Left lobe of liver (tissue), 2 donors: ENCODE measurements around the gene FBXL17. TPM values are rescaled to one million over a fixed set of nuclear protein-coding genes. Genes with fewer than 3 reads are reported as not detected.
"Not testable (repeated sequence)": the region's sequence is repeated elsewhere in the genome, so short reads cannot be mapped to it uniquely, and the experiment has no call there.

Experiments used
- ATAC-seq: fragments of 200-7000 bp; cut with Tn5 transposase; one replicate; pipeline ENCODE4 v1.9.1; 2020; ENCODE audit warnings: mild to moderate bottlenecking, moderate library complexity
- DNase-seq: peaks from one replicate; pipeline ENCODE4 v3.0.0-alpha.2; 2020; ENCODE audit warnings: low spot score
- total RNA-seq: library from RNA; stranded (reverse); gene quantifications from one replicate; pipeline ENCODE4 v1.2.1, GENCODE V29; 2021
- donor health status: DM: no; HTN: no; CAD: no; lungs with moderate emphysema.
- donor health status: DM: no; HTN: yes; CAD: no.

The FBXL17 gene
- total RNA-seq, 1 donor from 2014 or later, result 9.6 TPM

DNA sequence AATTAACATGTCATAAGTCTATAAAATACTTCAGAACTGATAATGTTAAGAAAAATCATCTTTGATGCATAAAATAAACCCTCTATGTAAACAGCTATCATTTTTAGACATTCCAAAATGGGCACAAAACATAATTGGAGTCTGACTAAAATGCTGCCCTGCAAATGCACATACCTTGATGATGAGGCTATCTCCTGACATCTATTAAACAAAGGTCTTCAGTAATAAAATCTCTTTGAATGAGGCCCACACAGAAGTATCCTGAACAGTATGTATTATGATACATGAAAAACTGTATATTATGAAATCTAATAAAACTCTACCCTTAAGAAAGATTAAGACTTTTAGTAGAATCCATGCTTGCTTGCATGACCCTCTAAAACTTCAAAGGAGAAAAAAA is 66.1 kb downstream of the FBXL17 start:
- no peak for DNase-seq

DNA sequence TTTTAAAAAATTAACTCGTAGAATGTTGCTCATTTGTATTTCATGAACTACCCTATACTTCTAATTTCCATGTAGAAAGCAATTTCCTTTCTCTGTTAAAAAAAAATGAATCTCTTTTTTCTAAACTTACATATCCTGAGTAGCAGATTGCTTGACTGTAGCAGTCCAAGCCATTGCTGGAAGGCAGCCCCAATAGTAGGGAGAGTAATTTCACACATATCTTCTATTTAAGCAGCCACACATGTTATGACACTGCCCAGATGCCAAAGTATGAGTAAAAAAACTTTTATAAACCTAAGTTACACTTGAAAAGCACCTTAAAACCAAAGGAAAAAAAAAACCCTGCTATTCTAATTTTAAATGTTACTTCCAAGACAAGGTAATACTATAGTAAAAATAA is 69.6 kb downstream of the FBXL17 start:
- ATAC-seq (no peak), DNase-seq (no peak)

More for the DNA sequence above, 66.1 kb downstream of the FBXL17 start:
- ATAC-seq, result no peak

DNA sequence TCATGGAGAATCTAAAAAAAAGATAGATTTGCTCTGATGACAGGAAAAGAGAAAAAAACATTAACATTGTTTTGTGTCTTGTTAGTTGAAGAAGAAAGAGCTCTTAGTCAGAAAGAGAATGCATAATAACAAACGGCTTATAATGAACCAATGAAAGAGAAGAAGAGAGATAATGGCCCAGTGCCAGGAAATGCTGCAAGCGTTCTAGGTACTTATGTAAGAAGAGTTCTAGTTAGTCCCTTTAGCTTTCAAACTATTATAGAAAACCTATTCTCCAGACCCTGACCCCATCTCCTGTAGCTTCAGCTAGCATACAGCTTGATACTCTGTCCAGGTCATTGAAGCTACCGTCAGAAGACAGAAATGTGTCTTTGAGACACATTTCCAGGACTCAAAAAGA is 70.2 kb downstream of the FBXL17 start:
- DNase-seq (no peak), ATAC-seq (no peak)

DNA sequence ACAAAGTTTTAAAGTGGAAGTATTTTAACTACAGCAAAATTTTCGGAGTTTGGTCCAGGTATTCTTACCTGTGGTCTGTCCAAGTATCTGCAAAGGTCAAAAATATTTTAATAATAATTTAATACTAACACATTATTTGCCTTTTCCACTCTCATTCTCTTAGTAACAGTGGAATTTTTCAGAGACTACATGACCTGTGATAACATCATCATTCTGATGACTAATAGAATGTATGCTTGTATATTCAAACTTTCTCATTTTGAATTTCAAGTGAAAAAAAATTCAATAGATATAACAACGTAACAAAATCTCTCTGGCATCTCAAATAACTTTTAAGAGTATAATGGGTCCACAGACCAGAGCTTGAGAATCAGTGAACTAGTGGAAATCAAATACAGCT is 78.3 kb downstream of the FBXL17 start:
- ATAC-seq (no peak), DNase-seq (no peak)

DNA sequence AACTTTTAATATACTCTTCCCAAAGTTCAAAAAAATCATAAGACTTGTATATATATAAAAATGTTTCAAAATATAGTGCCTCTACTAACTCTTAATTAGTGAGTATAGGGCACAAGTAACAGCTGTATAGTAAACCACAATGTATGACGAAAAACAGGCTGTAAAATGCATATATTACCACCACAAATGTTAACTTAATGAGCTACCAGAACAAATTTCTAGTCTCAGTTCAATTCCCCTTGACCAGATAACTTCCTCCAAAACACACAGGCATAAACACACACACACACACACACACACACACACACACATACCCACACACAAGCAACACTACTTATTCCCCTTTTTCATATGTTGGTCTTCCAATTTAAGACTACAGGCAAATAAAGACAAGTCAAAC is 78.8 kb downstream of the FBXL17 start:
- no peak for DNase-seq
- ATAC-seq, result no peak

DNA sequence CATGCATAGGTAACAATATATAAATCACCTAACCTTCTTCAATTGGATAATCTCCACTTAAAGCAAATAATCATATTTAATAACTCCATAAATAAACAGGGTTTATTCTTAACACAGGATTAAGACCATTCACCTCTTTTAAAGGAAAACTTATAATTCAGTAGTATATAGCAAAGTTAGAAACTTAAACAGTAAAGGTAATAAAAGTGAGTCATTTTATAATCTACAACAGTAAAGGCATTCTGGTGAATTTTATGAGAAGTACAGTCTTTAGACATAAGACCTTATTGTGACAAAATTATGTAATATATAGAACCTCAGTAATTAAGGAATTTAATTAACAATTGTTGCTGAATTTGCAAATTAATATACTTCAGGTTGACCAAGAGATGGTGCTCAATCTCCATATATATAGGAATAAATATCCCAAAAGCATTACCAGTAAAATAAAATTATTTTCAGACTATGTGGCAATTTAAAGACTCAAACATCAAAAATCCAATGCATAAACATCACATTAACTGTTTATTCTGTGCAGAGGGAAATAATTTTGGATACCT is 84.8 kb downstream of the FBXL17 start:
- DNase-seq (no peak), ATAC-seq (no peak)

DNA sequence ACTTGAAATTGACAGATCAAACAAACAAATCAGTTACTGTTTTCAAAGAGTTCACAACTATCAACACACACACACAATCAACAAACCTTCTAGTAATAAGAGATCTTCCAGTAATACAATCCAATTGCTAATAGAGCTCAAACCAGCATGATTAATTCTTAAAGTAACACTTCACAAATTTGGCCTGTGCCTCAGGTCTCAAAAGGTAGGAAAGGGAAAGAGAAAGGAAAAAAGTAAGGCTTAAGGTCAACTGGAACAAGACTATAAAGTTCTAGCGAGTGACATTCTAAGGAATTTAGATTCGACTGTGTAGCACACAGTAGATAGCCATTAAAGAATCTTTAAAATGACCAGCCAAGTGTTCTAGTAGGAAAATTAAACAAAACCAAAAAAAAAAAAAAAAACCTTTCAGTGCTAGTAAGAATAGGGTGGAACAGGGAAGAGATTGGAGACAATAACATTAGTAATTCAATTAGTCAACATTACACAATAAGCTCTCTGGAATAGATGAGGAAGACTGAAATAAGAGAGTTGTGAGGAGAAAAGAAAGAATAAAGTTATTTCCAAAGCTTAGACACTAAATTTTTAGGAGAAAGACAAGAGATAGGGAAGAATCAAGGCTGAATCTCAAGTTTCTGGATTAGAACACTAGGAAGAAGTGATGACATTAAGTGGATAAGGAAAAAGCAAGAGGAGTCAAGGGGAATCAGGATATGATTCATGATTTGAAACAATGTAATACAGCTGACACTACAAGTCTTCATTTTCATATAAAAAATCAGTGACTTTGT is 86.1 kb downstream of the FBXL17 start:
- ATAC-seq (no peak), DNase-seq (no peak)

DNA sequence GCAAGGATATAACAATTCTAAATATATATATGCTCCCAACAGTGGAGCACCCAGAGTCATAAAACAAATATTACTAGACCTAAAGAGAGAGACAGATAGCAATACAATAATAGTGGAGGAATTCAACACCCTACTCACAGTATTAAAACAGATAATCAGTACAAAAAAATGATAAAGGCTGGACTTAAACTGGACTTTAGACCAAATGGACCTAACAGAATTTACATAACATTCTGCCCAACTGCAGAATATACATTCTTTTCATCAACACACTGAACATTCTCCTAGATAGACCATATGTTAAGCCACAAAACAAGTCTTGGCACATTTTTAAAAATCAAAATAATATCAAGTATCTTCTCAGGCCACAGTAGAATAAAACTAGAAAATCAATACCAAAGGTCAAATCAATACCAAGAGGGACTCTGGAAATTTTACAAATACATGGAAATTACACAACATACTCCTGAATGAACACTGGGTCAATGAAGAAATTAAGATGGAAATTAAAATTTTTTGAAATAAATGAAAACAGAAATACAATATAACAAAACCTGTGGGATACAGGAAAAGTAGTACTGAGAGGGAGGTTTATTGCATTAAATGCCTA is 100.8 kb downstream of the FBXL17 start:
- ATAC-seq (peak; percentile 62), DNase-seq (no peak)

DNA sequence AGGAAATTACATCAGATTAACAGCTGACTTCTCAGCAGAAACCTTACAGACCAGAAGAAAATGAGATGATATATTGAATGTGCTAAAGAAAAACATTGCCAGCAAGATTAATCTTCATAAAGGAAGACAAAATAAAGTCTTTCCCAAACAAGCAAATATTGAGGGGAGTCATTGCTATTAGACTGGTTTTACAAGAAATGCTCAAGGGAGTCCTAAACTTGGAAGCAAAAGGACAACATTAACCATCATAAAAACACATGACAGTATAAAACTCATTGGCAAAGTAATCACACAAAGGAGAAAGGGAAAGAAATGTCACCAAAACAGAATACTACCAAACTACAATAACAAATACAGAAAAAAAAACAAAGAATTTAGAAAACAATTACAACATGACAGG is 101.7 kb downstream of the FBXL17 start:
- DNase-seq, result no peak
- ATAC-seq, result no peak

DNA sequence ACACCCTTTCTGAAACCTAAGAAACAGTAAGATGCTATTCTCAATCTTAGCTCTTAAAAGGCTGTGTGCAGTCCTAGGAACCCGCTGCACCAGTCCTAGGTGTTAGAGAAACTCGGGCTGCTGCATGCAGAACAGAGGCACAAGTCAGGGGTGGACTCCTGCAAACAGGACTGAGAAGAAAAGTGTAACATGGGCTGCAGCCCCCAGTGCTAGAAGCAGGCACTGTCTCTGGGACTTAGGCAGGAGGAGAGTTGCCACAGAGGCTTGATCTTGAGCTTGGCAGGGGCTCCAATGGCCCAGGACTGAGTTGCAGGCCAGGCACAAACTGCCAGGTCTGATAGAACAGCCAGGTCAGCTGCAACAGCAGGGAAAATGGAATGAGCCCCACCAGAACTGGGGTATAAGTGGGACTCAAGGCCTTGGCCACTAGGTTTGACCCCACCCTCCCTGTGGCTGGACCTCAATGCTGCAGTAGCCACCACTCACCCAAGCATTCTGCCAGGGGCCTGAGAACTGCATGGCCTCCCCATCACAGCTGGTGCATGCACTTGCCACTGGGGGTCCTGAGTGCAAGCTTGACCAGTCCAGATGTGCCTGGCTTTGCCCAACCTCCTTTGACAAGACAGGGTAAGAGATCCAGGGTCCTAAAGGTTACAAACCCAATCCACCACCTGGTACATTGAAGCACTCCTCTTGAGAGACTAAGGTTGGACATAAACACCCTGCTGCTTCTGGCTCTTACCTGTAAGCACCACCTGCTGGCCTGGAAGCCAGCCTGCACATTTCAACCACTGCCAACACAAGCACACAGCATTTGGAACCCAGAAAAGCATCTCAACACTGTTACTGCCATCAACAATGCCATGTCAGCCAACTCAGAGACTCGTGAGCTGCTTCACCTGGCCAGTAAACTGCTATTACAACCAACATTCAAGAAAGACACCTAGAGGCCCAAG is 103.3 kb downstream of the FBXL17 start:
- DNase-seq (no peak), ATAC-seq (peak; percentile 73)

DNA sequence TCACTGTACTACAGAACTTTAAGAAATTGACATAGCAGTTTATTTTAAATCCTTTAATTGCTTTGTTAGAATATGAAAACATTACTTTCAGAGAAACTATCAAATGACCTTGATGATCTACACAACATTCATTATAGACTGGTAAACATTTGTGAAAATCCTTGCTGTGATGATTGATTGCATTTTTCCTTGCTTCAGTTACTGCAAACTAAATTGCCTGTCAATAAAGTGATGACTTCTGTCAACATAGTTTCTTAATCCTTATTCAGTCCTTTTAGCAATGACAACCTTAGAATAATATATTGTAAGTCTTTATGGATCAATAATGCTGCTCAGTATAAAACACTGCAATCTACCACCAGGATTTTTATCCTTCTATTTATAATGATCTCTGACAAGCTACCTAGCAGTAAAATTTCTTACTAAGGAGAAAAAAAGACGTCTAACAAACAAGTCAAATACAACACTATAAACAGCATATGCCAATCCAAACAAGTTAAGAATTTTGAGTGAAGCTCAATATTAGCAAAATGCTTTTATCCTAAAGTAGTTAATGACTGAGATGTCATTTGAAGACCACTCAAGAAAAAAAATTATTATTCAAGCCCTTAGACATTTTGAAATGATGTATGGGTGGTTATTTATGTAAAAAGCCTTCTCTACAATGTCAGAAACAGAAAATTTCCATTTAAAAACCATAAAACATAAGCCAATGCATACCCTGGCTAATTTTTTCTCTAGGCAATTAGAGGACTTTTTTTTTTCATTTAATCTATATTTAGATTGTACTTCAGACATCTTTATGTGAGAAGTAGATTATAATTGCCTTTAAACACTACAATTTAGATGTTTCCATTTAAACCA is 105.5 kb downstream of the FBXL17 start:
- no peak for DNase-seq
- ATAC-seq, result no peak

DNA sequence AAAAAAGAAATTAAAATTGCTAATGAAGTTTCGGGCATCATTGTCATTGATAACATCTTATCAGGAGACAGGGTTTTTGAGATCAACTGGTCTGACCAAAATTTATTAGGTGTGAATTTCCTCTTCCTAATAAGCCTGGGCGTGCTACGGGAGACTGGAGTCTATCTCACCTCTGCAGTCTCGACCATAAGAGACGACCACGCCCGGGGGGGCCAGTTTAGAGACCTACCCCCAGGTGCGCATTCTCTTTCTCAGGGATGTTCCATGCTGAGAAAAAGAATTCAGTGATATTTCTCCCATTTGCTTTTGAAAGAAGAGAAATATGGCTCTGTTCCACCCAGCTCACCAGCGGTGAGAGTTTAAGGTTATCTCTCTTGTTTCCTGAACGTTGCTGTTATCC is 107.8 kb downstream of the FBXL17 start:
- not testable (repeated sequence) for DNase-seq, ATAC-seq

DNA sequence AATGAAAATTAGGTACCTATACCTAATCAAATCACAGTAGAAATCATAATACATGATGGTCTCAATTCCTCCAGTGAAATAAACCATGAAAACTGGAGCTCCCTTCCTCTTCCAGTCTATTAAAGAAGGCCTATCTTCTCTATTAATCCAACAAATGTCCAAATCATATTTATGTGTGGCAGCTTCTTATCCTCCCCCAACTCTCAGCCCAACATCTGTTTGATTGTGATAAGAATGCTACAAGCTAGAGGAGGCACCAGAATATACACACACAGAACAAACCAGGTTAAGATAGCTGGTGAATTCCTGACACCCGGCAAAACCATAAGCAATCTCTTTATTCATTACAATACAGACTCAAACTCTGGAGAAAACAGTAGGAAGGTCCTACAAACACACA is 110.8 kb downstream of the FBXL17 start:
- DNase-seq (no peak), ATAC-seq (no peak)

DNA sequence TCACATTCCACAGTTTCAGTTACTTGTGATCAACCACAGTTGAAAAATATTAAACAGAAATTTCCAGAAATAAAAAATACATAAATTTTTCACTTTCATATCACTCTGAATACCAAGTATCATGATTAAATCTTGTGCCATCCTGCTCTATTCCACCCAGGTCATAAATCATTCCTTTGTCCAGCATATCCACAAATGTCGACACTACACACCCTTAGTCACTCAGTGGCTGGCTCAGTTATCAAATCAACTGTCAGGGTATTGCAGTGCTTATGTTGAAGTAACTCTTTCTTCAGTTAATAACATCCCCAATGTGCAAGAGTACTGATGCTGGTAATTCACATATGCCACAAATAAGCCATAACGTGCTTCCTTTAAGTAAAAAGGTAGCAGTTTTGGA is 115.7 kb downstream of the FBXL17 start:
- ATAC-seq (no peak), DNase-seq (no peak)

DNA sequence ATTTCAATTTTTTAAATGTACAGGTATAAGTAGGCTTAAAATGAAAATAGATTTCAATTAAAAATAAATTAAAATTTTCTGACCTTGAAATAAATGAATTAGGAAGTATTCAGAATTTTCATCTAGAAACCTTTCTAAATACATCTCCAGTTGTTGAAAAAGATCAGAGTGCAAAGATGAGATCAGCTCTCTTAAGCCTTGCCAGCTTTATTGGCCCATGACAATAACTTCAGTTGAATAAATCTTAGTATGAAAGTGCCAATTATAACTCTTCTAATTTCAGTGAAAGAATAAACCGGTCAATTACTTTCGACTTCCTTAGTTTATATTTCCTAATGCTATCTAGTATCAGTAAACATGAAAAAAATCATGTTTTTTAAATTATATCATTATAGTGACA is 117.4 kb downstream of the FBXL17 start:
- peak; percentile 21 for ATAC-seq

DNA sequence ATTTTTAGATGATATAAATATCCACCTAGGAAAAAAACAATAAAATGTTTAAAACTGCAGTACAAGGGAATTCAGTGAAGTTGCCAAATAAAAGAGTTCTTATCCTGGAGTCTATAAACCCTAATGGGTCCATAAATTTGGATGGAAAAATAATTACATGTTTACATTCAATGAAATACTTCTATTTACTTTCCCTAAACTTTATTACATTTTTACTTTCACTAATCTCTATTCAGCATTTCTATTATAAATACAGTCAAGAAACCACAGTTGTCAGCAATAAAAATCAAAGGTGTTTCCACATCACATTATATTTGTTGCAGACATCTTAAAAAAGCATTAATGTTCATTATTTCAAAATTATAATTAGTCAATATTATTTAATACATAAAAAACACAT is 118.6 kb downstream of the FBXL17 start:
- no peak for ATAC-seq
- no peak for DNase-seq

More for the DNA sequence above, 117.4 kb downstream of the FBXL17 start:
- no peak for DNase-seq

DNA sequence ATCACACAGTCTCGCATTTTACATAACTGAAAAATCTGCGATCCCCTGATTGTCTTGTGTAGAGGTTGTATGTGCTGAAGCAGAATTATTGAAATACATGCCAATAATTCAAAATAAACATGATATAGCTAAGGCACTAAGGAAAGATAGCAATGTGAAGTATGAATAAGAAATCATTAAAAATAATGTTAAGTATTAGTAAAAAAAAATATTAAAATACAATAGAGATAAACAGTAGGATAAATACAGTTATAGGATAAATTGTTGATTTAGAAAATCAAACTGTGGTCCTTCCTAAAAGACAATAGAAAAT is 121.1 kb downstream of the FBXL17 start:
- ATAC-seq (no peak), DNase-seq (no peak)

DNA sequence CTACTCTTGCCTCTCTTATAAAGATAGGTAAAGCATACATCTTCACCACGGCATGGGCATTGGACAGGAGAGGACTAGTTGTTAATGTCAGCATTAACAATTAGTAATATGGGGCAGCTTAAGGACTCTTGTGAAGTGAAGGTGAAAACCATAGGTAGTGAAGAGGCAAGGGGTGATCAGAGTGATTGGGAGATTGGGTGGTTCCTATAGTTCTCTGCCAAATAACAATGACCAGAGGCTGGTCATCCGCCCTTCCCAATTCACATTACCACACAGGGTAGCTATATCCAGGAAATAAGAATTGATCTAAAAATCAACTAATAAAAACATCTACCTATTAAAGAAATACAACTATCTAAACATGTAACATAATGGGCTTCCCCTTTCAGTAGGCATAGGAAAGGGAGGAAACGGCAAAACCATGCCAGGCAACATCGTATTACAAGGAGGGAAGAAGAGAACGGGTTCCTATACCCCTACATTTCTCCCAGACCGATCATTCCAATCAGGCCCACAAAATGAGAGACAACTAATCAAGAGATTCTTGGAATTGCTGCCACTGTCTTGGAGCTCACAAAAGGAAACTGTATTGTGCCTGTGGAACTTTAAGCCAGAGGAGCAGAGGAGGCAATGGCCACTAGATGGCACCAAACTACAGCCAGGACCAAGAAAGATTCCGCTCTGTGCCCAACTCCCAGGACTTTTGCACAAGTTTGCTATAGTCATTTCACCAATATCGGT is 121.6 kb downstream of the FBXL17 start:
- ATAC-seq, result peak; percentile 100
- peak; percentile 75 for DNase-seq

DNA sequence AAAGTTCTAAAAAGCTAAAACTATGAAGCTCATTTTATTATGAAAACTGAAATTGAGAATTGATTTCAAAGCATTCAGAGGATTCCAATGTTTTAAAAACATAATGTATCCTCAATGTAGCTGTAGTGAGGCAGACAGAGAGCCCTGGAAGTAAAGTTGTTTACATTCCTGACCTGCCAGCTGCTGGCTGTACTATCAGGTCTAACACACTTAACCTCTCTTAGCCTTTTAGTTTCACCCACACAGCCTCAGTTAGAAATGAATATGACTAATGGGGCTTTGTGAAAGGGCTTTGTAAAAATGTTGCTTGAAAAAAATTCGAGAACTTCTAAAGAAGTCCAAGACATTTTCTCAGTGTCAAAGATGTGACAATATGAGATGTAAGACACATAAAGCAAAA is 122.6 kb downstream of the FBXL17 start:
- ATAC-seq, result peak; percentile 65

DNA sequence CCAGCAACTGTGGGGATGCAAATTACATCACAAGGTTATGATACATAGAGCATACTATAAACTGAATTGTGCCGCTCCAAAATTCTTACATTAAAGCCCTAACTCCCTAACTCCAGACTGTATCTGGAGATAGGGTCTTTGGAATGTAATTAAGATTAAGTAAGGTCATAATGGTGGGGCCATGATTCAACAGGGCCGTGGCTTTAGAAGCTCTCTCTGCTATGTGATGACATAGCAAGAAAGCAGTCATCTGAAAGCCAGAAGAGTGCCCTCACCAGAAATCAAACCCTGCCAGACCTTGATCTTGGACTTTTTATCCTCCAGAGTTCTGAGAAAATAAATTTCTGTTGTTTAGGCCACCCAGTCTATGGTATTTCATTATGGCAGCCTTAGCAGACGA is 123.9 kb downstream of the FBXL17 start:
- no peak for ATAC-seq
- no peak for DNase-seq

More for the DNA sequence above, 122.6 kb downstream of the FBXL17 start:
- no peak for DNase-seq
